IMR-90 (cell line): ENCODE results near the gene LRRC31. TPM values are rescaled to one million over a fixed set of nuclear protein-coding genes. Genes with fewer than 3 reads are reported as not detected.

ENCODE experiments used
- ATAC-seq: fragments of 200-7000 bp; cut with Tn5 transposase; 2 replicates; pipeline ENCODE4 v1.9.1; 2020; ENCODE audit warnings: low read depth, mild to moderate bottlenecking, moderate library complexity
- BruUV-seq: library from RNA; stranded (reverse); fragments of 400-500 nt; replicated peaks from 2 replicates; lab custom pipeline; 2021; lab: Mats Ljungman, UMichigan
- CTCF ChIA-PET: fragments of 300-600 bp; formaldehyde crosslinking; extraction: SDS; loops from one replicate; lab custom pipeline; 2021; ENCODE audit warnings: antibody characterized with exemption; lab: Yijun Ruan, JAX
- POLR2A ChIA-PET: fragments of 300-600 bp; sonication (Branson Sonifier 250); formaldehyde crosslinking; loops from one replicate; lab custom pipeline; 2022; ENCODE audit warnings: antibody characterized with exemption; ENCODE audit not compliant: unreplicated experiment; lab: Charles Lee
- DNase-seq: peaks from one replicate; pipeline ENCODE4 v3.0.0; 2013
- H2AFZ ChIP-seq: replicated peaks from 2 replicates; pipeline ENCODE3; 2013; ENCODE audit warnings: low read length, mild to moderate bottlenecking; ENCODE audit not compliant: poor library complexity
- H2AK5ac ChIP-seq: 2 replicates; pipeline ENCODE4 v1.6.1; 2013; ENCODE audit warnings: low read depth, low read length, inconsistent platforms
- H2AK9ac ChIP-seq: replicated peaks from 2 replicates; pipeline ENCODE3; 2013; ENCODE audit warnings: mild to moderate bottlenecking, low read depth, low read length, moderate library complexity; ENCODE audit not compliant: poor library complexity
- H2BK120ac ChIP-seq: 2 replicates; pipeline ENCODE4 v1.6.1; 2013; ENCODE audit warnings: low read depth, low read length, inconsistent platforms
- H2BK15ac ChIP-seq: 3 replicates; pipeline ENCODE4 v1.6.1; 2013; ENCODE audit warnings: low read depth, low read length, inconsistent platforms
- H2BK20ac ChIP-seq: 2 replicates; pipeline ENCODE4 v1.6.1; 2013; ENCODE audit warnings: low read depth, mild to moderate bottlenecking, inconsistent platforms, low read length, moderate library complexity
- H2BK5ac ChIP-seq: 2 replicates; pipeline ENCODE4 v1.6.1; 2013; ENCODE audit warnings: mild to moderate bottlenecking, low read depth, low read length, inconsistent platforms; ENCODE audit not compliant: poor library complexity, severe bottlenecking
- H3K14ac ChIP-seq: replicated peaks from 2 replicates; pipeline ENCODE4 v1.6.1; 2013; ENCODE audit warnings: low read depth, low read length, inconsistent platforms
- H3K18ac ChIP-seq: 2 replicates; pipeline ENCODE4 v1.6.1; 2013; ENCODE audit warnings: low read depth, low read length, control low read depth
- H3K23ac ChIP-seq: 2 replicates; pipeline ENCODE4 v1.6.1; 2013; ENCODE audit warnings: low read depth, low read length, inconsistent platforms
- H3K27ac ChIP-seq: 2 replicates; pipeline ENCODE4 v1.5.1; 2013; ENCODE audit warnings: mild to moderate bottlenecking, control low read depth, low read length; ENCODE audit not compliant: insufficient read depth
- H3K27me3 ChIP-seq: 2 replicates; pipeline ENCODE4 v1.6.1; 2013; ENCODE audit warnings: low read length; ENCODE audit not compliant: control insufficient read depth, insufficient read depth
- H3K36me3 ChIP-seq: 2 replicates; pipeline ENCODE4 v1.6.1; 2013; ENCODE audit warnings: low read length, mixed read lengths; ENCODE audit not compliant: control insufficient read depth, insufficient read depth
- H3K4ac ChIP-seq: 2 replicates; pipeline ENCODE4 v1.6.1; 2013; ENCODE audit warnings: low read depth, low read length, inconsistent platforms
- H3K4me1 ChIP-seq: 2 replicates; pipeline ENCODE4 v1.6.1; 2013; ENCODE audit warnings: low read length, mixed read lengths; ENCODE audit not compliant: control insufficient read depth, insufficient read depth
- H3K4me2 ChIP-seq: 2 replicates; pipeline ENCODE4 v1.6.1; 2013; ENCODE audit warnings: low read depth, mild to moderate bottlenecking, control low read depth, low read length, moderate library complexity
- H3K4me3 ChIP-seq: 2 replicates; pipeline ENCODE4 v1.5.1; 2013; ENCODE audit warnings: low read depth, mild to moderate bottlenecking, control low read depth, low read length, moderate library complexity; ENCODE audit not compliant: insufficient read depth
- H3K56ac ChIP-seq: 2 replicates; pipeline ENCODE4 v1.6.1; 2013; ENCODE audit warnings: low read length, inconsistent platforms; ENCODE audit not compliant: insufficient read depth; ENCODE audit errors: extremely low read depth
- H3K79me1 ChIP-seq, 2 experiments: 2 replicates each; pipeline ENCODE4 v1.6.1; 2013; ENCODE audit warnings: low read length in 2 of 2, inconsistent platforms in 1 of 2, low read depth in 1 of 2
- H3K9ac ChIP-seq: 2 replicates; pipeline ENCODE4 v1.6.1; 2013; ENCODE audit warnings: low read depth, low read length, control low read depth
- H3K9me1 ChIP-seq: 2 replicates; pipeline ENCODE4 v1.6.1; 2013; ENCODE audit warnings: low read length, inconsistent platforms; ENCODE audit not compliant: insufficient read depth
- H3K9me3 ChIP-seq: 2 replicates; pipeline ENCODE4 v1.6.1; 2013; ENCODE audit warnings: low read length; ENCODE audit not compliant: control insufficient read depth, insufficient read depth
- H4K20me1 ChIP-seq: 2 replicates; pipeline ENCODE4 v1.6.1; 2013; ENCODE audit warnings: low read length, inconsistent platforms; ENCODE audit not compliant: insufficient read depth
- H4K5ac ChIP-seq: 2 replicates; pipeline ENCODE4 v1.6.1; 2013; ENCODE audit warnings: mild to moderate bottlenecking, low read depth, low read length, control low read depth
- H4K8ac ChIP-seq, 2 experiments: 2 replicates each; pipeline ENCODE4 v1.6.1; 2013; ENCODE audit warnings: low read depth in 2 of 2, low read length in 2 of 2, control low read depth in 1 of 2, inconsistent platforms in 1 of 2
- H4K91ac ChIP-seq: 2 replicates; pipeline ENCODE4 v1.6.1; 2013; ENCODE audit warnings: low read depth, low read length, inconsistent platforms; ENCODE audit not compliant: insufficient read depth
- CTCF ChIP-seq: conservative IDR thresholded peaks from 2 replicates; pipeline ENCODE4 v1.5.1; 2012; ENCODE audit warnings: mild to moderate bottlenecking, low read depth, low read length, improper control_type of control experiment
- NFE2L2 ChIP-seq: fragments of 150-350 bp; IDR thresholded peaks from 2 replicates; pipeline ENCODE4 v1.6.1; 2016; ENCODE audit warnings: low read depth, mild to moderate bottlenecking, low read length
- RAD21 ChIP-seq: IDR thresholded peaks from 2 replicates; pipeline ENCODE4 v1.6.1; 2012; ENCODE audit warnings: low read length, improper control_type of control experiment
- RFX5 ChIP-seq: IDR thresholded peaks from 2 replicates; pipeline ENCODE4 v1.8.0; 2012; ENCODE audit warnings: low read depth, mild to moderate bottlenecking, low read length, moderate library complexity
- SMC3 ChIP-seq: fragments of 150-350 bp; IDR thresholded peaks from 2 replicates; pipeline ENCODE4 v1.6.1; 2016; ENCODE audit warnings: low read depth, mild to moderate bottlenecking, antibody characterized with exemption, low read length, moderate library complexity
- WGBS, 2 experiments: methylation state at CpG; one replicate each; pipeline versions ENCODE4 v1.1.5 to v1.1.7; 2013; ENCODE audit warnings: missing lambda C conversion rate in 2 of 2; ENCODE audit not compliant: insufficient read length in 1 of 2; ENCODE audit errors: extremely low coverage in 2 of 2; 5-methylcytosine and 5-hydroxymethylcytosine counted together
- dilution Hi-C: fragments of 300-500 bp; cut with HindIII; formaldehyde crosslinking; loops from one replicate; pipeline ENCODE4 v1.14.3; 2018; ENCODE audit warnings: low sequenced_read_pairs; ENCODE audit not compliant: unreplicated experiment
- in situ Hi-C: fragments of 300-500 bp; cut with MboI; formaldehyde crosslinking; loops from 3 replicates; pipeline ENCODE4 v1.14.3; 2019; ENCODE audit warnings: low sequenced_read_pairs, inconsistent platforms, mixed read lengths
- intact Hi-C: fragments of 100-400 bp; cut with micrococcal nuclease; formaldehyde crosslinking; loops from 2 replicates; pipeline ENCODE4 v1.10.0; 2022
- polyA plus RNA-seq, 3 experiments: library from polyadenylated mRNA; depleted of rRNA; stranded (reverse); fragments of >200 nt; gene quantifications; 2 replicates each; pipeline ENCODE4 v1.2.3, GENCODE V29; 2012; ENCODE audit warnings: low replicate concordance in 1 of 3
- total RNA-seq: library from RNA; depleted of rRNA; stranded (reverse); fragments of >200 nt; gene quantifications from 2 replicates; pipeline ENCODE4 v1.2.3, GENCODE V29; 2012

The LRRC31 gene
- total and polyA plus RNA-seq, 2 of the 4 experiments (the other 2 are of a cell fraction), result not detected

- ChIA-PET CTCF (interaction anchor here (1.0 kb wide), 1 partner anchor 18 kb away, joined by 4 read pairs; no protein-coding TSS in a partner anchor), POLR2A (no interaction called here)
- in situ Hi-C loops, result loop anchor here (10.0 kb wide), 1 partner anchor 191 kb away; no protein-coding TSS in a partner anchor
Observed at GRCh38 chr3:169863458-169863899, 6.3 kb downstream of the LRRC31 start.

More at GRCh38 chr3:169863458-169863899, 6.3 kb downstream of the LRRC31 start:
- Histone ChIP-seq H3K4ac (no peak overlapping the region), H4K8ac (no peak overlapping the region), H3K56ac (no peak overlapping the region), H3K4me2 (no peak overlapping the region), H3K9ac (no peak overlapping the region), H3K4me1 (no peaks in the 10 kb centered on the region), H3K4me3 (no peak overlapping the region), H4K91ac (no peak overlapping the region), H3K14ac (no peak overlapping the region), H4K5ac (no peak overlapping the region), H3K36me3 (no peaks in the 10 kb centered on the region), H2AK5ac (no peak overlapping the region), H2BK5ac (no peak overlapping the region), H3K9me3 (no peaks in the 10 kb centered on the region), H2AFZ (no peak overlapping the region), H3K23ac (no peak overlapping the region), H4K20me1 (no peaks in the 10 kb centered on the region), H3K79me1 (no peaks in the 10 kb centered on the region), H2BK20ac (no peak overlapping the region), H2BK15ac (no peak overlapping the region), H3K27ac (no peak overlapping the region), H2BK120ac (no peak overlapping the region), H3K27me3 (peaks cover 4% of the 10 kb centered on the region; the same call in 1 of the 2 replicates), H3K18ac (no peak overlapping the region), H3K9me1 (no peaks in the 10 kb centered on the region), H2AK9ac (no peak overlapping the region)
- peak; percentile 85 for TF ChIP-seq RAD21
- TF ChIP-seq NFE2L2, result no peak
- peak; percentile 82 for TF ChIP-seq CTCF
- TF ChIP-seq RFX5, result no peak
- peak; percentile 62 for TF ChIP-seq SMC3
- no TSS peak for BruUV-seq
- no CpG with 5 or more reads among the region's 6 CpGs for WGBS, 2 experiments
- dilution Hi-C loops, result no loop called here
- ATAC-seq (peak; percentile 95), DNase-seq (peak; percentile 72)
- intact Hi-C loops, result loop anchor here (1.0 to 10.0 kb wide), 4 partner anchors 104 to 414 kb away; partner anchors contain the start of gene SEC62
